Thyroid gland (tissue), 4 donors: Measurements from ENCODE around the gene RCAN1.

Experiments used
- CTCF ChIP-seq, 6 experiments: fragments of 200-600 bp in 3 of 6; fragments of 450-650 bp in 3 of 6; sonication (generic) in 3 of 6; IDR thresholded peaks; one replicate each; pipeline ENCODE4 v1.5.1; 2016 to 2019; ENCODE audit warnings: antibody characterized with exemption in 6 of 6, mild to moderate bottlenecking in 2 of 6, inconsistent platforms in 1 of 6, moderate library complexity in 1 of 6
- POLR2A ChIP-seq, 2 donors: fragments of 450-650 bp; IDR thresholded peaks; one replicate each; pipeline ENCODE4 v1.6.1; 2017; ENCODE audit warnings: antibody characterized with exemption in 2 of 2, mild to moderate bottlenecking in 2 of 2, moderate library complexity in 1 of 2

- no peak for TF ChIP-seq CTCF (IDR thresholded peaks at IDR 0.05)
- TF ChIP-seq POLR2A (IDR thresholded peaks at IDR 0.05): no peak
Measured at GRCh38 chr21:34644825-34645224, 29.9 kb upstream of the RCAN1 start.
